ENCODE results near the gene MEAF6.

Gene MEAF6

DNA sequence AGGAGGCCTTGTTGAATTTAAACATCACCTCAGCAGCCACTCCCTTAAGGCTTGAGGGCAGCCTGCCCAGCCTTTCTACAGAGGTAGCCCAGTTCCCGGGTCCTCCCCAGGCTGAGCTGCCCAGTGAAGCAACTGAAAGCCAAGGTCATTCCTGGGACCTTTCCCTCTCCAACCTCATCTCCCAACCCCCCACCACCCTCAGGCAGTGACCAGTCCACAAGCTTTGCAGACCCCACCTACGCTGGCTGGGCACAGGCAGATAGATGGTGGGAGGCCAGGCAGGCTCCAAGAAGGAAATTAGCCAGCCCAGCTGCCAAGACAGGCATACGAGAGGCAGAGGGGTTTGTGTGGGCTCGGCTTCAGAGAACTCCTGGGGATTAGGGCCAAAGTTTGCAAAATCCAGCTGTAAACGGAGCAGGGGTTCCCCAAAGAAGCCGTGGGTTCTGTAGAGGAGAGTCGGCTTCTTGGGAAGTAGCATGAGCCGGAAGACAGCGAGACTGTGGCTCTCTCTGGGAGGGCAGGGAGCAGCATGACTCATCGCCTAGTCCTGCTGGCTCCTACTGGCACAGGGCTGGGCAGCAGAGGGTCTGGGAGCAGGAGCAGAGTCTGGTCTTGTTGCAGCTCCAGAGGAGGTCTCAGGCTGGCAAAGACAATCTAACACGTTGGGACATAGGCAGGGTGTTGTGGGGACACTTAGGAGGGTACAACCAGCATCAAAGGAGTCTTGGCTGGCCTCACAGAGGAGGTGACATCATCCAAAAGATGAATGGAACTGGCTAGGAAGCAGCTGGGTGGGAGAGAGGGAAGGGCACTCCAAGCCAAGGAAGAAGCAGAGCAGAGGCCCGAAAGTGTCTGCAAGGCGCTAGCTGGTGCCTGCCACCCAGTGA is 43.0 kb downstream of the MEAF6 start:
- DNase-seq = no peak

DNA sequence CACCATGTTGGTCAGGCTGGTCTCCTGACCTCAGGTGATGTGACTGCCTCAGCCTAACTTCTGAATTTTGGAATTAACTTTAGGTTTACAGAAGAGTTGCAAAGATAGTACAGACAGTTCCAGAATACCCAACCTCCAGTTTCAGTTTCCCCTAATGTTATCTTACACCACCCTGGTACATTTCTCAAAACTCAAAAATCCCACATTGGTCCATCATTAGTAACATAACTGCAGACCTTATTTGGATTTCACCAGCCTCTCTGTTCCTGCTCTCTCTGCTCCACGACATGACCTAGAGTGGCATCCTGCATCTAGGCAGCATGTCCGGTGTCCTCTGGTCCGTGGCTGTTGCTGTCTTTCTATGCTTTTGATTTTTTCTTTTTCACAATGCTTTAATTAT is 45.2 kb downstream of the MEAF6 start:
- DNase-seq = no peak

DNA sequence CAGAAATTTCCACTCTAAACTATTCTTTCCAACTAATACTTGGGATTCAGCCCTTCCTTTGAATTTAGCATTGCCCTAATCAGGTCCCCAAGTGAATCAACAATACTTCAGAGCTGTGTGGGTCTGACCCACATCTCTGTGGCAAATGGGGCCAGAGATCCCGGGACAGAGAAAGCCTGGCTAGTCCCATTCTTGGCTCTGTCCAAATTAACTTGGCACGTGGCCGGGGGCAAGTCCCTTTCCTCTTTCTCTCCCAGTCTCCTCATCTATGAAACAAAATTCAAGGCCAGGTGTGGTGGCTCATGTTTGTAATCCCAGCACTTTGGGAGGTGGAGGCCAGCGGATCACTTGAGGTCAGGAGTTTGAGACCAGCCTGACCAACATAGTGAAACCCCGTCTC is 46.5 kb downstream of the MEAF6 start:
- DNase-seq = no peak

DNA sequence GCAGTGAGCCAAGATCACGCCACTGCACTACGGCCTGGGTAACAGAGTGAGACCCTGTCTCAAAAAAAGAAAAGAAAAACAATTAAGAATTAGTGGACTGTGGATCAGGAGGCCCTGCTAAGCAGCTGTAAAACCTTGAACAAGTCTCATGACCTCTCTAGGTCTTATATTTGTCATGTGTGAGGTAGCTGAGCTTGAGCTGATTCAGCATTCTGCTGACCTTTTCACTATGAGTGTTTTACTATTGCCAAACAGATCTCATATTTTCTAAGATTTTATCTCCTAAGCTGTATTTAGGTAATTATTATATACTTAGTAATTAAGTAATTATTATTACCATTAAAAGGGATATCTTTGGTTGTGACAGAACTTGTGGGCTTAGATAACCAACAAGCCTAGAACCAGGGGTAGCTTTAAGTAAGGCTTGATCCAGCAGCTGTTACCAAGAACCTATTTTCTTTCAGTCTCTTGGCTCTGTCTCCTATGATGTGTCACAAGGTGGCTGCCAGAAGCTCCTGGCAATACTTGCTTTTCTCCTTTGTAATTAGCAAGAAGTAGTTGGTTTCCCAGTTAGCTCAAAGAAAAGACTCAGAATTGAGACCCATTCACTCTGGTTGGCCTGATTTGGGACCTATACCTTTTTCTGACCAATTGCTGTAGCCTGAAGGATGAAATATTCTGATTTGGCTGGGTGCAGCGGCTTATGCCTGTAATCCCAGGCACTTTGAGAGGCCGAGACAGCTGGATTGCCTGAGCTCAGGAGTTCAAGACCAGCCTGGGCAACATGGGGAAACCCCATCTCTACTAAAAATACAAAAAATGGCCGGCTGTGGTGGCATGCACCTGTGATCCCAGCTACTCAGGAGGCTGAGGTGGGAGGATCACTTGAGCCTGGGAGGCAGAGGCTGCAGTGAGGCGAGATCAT is 48.7 kb downstream of the MEAF6 start:
- no peak for DNase-seq

DNA sequence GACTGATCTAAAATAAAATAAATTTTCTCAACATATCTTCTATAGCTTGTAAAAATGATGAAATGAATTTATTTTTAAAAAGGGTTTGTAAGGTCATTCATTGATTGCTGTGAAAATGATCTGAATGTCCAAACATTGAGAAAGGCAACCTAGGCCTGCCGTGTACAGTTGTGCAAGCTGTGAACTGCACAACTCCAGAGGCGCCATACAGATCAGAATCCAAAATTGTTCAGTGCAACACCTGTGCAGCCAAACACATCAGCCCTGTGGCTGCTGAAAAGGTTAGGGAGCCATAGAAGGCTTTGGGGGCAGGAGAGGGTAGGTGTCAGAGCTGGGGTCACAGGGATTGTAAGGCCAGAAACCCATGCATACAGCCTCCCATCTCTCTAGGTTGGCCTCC is 50.1 kb downstream of the MEAF6 start:
- DNase-seq = no peak

DNA sequence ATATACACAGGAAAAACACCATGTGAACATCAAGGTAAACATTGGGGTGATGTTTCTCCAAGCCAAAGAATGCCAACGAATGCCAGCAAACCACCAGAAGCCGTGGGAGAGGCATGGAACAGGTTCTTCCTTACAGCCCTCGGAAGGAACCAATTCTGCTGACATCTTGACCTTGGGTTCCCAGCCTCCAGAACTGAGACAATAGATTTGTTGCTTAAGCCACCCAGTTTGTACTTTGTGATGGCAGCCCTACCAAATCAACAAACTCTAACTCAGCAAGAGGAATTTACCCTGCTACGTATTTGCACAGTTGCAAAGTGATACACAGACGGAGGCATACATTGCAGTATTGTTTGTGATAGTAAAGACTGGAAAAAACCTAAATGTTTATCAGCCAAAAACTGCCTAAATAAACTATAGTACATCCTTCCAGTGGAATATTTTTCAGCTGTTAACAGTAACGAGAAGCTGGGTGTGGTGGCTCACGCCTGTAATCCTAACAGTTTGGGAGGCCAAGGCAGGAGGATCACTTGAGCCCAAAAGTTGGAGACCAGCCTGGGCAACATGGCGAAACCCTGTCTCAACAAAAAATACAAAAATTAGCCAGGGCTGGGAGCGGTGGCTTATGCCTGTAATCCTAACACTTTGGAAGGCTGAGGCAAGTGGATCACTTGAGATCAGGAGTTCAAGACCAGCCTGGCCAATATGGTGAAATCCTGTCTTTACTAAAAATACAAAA is 52.7 kb downstream of the MEAF6 start:
- no peak for DNase-seq

DNA sequence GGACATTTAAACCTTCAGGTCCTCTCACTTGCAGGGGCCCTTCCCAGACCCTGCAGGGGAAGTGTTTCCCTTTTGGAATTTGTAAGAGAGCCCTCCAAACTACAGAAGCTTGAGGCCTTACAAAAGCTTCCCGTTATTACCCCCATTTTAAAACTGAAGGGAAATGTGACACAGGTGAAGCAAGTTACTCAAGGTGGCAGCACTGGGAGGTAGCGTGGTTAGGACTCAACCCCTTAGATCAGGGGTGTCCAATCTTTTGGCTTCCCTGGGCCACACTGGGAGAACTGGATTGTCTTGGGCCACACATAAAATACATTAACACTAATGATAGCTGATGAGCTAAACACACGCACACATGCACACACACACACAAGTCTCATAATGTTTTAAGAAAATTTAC is 56.0 kb downstream of the MEAF6 start:
- no peak for DNase-seq

DNA sequence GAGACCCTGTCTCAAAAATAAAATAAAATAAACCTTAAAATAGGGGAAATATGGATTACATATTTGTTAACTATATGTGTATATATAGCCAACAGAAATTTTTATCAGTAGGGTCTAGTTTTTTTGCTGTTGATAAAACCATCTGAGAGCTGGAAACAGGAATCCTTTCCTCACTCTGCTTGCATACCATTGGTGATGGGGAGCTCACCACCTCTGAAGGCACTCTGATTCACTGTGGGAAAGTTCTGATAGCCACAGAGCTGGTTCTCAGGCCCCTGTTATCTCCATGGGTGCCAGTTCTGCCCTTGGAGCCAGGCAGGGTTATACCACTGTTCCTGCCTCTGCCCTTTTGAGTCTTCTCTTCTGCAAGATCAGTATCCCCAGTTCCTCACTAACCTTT is 58.0 kb downstream of the MEAF6 start:
- no peak for DNase-seq

DNA sequence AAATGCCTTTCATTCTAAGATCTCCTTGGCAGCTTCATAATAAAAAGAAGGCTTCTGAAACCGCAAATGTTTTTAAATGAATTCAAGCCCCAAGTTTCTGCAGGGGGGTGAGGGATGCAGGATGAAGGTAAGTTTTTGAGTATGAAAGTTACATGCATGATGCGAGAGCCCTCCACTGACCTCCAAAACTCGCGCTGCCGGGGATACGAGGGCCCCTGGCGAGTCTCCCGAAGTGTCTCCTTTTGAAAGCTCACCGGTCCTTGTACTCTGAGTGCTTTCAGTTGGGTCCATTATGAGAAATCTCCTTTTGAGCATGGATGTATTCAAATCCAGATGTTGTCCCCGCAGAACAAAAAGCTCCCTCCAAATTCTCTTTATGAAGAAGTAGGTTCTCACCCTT is 59.0 kb downstream of the MEAF6 start:
- no peak for DNase-seq

DNA sequence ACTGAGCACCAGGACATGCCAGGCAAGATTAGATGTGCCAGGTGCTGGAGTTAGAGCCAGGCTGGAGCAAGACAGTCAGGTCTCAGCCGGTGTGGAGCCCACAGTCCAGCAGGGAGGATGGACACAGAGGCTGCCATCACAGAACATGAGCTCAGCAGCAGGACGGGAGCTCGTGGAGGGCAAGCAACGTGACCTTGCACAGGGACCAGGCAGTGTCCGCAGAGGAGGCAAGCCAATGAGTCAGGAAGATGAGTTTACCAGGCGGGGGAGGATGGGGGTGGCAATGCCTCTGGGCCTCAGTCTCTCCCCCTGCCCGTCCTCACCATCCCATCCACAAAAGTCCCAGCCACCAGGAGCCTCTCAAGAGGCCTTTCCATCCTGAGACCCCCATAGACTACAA is 60.9 kb downstream of the MEAF6 start:
- DNase-seq = no peak

DNA sequence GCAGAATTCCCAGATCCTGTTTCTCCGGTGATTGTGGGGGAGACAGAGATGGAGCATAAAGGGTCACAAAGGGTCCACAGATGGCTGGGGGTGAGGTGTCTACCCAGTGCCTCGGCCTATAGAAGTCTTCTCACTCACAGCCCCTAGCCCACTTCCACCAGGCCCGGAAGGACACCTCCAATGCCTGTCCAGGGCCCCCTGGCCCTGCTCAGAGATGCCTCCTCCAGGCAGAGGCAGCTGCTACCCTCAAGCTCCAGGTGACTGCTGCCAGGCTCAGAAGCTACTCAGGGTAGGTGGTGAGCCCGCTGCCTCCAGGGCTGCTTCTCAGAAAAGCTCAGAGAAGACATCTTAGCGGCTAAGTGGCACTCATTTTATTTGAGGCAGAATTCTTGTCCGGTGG is 62.1 kb downstream of the MEAF6 start:
- DNase-seq = no peak

DNA sequence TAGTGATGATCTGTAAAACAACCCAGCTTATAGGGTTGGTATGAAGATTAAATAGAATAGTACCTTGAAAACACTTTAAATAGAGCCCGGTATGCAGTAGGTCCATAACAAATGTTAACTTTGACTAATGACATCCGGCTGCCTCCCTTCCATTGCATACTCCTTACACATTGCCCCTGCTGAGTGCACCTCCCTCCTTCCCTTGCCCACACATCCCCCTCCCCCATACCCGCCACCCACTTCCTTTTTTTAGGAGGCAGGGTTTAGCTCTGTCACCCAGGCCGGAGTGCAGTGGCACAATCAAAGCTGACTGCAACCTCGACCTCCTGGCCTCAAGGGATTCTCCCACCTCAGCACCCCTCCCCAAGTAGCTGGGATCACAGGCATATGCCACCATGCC is 64.6 kb downstream of the MEAF6 start:
- DNase-seq = peak; percentile 36

DNA sequence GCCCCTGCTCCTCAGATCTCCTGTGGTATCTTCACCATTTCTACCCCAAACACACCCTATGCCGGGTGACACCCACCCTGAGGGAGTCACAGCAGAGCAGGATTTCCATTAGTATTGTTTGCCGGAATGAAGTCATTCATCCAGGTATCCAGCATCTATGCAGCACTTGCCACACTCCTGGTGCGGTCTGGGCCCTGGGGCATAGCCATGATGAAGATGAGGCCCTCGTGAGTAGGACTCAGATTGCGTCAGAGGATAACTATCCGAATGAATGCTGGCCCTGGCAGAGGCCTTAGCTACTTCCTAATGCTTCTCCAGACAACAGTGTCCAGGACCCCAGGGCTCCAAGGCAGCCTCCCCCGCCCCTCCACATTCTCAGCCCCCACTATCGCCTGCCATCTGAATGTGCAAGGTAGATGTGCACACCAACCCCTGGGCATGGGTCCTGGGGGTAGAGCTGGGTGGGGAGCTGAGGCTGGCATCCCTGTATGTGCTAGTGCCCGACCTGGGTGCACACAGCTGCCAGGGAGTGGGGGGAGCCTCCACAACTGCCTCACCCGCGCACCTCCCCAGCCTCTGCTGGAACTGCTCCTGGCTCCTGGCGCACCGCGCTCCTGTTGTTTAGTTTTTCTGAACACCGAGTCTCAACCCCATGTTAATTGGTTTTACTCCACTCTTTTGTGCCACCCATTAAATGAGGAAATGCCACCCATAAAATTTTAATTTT is 65.7 kb downstream of the MEAF6 start:
- no peak for DNase-seq

DNA sequence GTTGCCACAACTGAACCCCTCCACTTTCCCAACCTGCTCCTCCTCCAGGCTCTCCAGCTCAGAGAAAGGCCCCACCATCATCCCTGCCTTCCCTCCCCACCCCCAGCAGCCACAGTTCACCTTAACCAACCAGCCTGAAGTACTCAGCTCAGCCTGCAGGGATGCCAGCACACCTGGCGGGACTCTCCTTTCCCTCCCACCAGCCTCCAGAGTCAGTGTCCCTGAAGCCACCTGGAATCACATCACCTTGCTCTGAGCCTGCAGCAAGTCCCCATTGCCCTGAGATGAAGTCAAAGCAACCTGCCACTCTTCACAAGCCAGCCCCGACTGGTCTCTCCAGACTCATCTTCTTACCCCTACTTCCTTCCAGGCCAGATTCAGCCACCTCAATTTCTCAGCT is 66.4 kb downstream of the MEAF6 start:
- no peak for DNase-seq

DNA sequence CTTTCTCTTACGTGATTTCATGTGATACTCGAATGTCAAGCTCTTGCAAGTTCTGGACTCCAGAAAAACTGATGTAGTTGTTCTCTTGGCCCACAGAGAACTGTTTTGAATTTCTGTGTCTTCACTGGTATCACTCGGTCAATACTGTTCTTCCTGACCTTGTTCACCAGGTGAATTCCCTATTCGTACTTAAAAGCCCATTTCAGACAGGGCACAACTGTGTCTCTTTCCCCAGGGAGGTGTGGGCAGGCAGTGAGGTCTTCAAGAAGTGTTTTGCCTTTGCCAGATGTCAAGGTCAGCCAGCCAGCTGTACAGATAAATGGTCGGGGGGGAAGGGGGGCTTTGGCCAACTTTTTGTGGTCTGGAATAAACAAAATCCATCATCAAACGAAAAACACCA is 67.7 kb downstream of the MEAF6 start:
- no peak for DNase-seq

DNA sequence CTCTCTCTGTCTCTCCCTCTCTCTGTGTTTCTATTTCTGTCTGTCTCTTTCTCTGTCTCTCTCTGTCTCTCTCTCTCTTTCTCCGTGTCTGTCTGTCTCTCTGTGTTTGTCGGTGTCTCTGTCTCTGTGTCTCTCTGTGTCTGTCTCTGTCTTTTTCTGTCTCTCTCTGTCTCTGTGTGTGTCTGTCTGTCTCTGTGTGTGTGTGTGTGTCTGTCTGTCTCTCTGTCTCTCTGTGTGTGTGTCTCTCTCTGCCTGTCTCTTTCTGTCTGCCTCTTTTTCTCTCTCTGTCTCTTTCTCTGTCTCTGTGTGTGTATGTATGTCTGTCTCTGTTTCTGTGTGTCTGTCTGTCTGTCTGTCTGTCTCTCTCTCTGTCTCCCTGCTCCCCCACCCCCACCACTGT is 71.9 kb downstream of the MEAF6 start:
- no peak for DNase-seq
